K562 (cell line): ENCODE data around the gene LRRC41. TPM values are rescaled to one million over a fixed set of nuclear protein-coding genes. Genes with fewer than 3 reads are reported as not detected.
A peak's percentile ranks its signal among the peaks of the same experiment; 100 is the strongest.

Source experiments
- ELF4 ChIP-seq: fragments of 450-650 bp; formaldehyde crosslinking; IDR thresholded peaks from 2 replicates; pipeline ENCODE4 v1.4.0; 2022; ENCODE audit warnings: missing genetic modification characterization
- FOXA3 ChIP-seq, 2 experiments: fragments of 450-650 bp in 1 of 2; sonication (generic) in 1 of 2; formaldehyde crosslinking; IDR thresholded peaks in 1 of 2; conservative IDR thresholded peaks in 1 of 2; 2 replicates each; pipeline versions ENCODE4 v1.4.0 to v1.8.0; 2020 to 2022; ENCODE audit warnings: mild to moderate bottlenecking in 2 of 2, missing genetic modification reagents in 1 of 2
- HNRNPL ChIP-seq: fragments of 200-400 bp; formaldehyde crosslinking; IDR thresholded peaks from 2 replicates; pipeline ENCODE4 v1.6.1; 2017; ENCODE audit warnings: low read depth, mild to moderate bottlenecking, low read length
- KDM5B ChIP-seq: fragments of 200-600 bp; sonication (generic); IDR thresholded peaks from 2 replicates; pipeline ENCODE4 v1.6.1; 2012; ENCODE audit warnings: low read depth, mild to moderate bottlenecking, moderate library complexity, low read length, control low read depth, inconsistent platforms; ENCODE audit not compliant: insufficient replicate concordance
- KHSRP ChIP-seq: fragments of 450-650 bp; IDR thresholded peaks from 2 replicates; pipeline ENCODE4 v1.6.1; 2017
- MCM2 ChIP-seq: fragments of 450-650 bp; IDR thresholded peaks from 2 replicates; pipeline ENCODE4 v1.6.1; 2017; ENCODE audit warnings: low read depth, mild to moderate bottlenecking
- MEF2D ChIP-seq: conservative IDR thresholded peaks from 2 replicates; pipeline ENCODE4 v1.6.1; 2016; ENCODE audit warnings: low read depth, missing genetic modification characterization, missing compliant biosample characterization
- PCBP2 ChIP-seq: fragments of 200-400 bp; formaldehyde crosslinking; IDR thresholded peaks from 2 replicates; pipeline ENCODE4 v1.6.1; 2018; ENCODE audit warnings: low read length, low read depth, mild to moderate bottlenecking, moderate library complexity; ENCODE audit not compliant: poor library complexity, severe bottlenecking
- RFX1 ChIP-seq: fragments of 450-650 bp; IDR thresholded peaks from 2 replicates; pipeline ENCODE4 v1.6.1; 2016; ENCODE audit warnings: mild to moderate bottlenecking, moderate library complexity
- SAFB2 ChIP-seq: fragments of 200-400 bp; formaldehyde crosslinking; IDR thresholded peaks from 2 replicates; pipeline ENCODE4 v1.6.1; 2018; ENCODE audit warnings: borderline replicate concordance, low read length, low read depth, moderate library complexity; ENCODE audit not compliant: severe bottlenecking
- THAP12 ChIP-seq: fragments of 250-450 bp; sonication (Bioruptor Pico); IDR thresholded peaks from 2 replicates; pipeline ENCODE4 v1.9.0; 2021; ENCODE audit warnings: mild to moderate bottlenecking, inconsistent platforms
- USF1 ChIP-seq: sonication (generic); formaldehyde crosslinking; IDR thresholded peaks from 2 replicates; pipeline ENCODE4 v1.9.0; 2022; ENCODE audit warnings: mild to moderate bottlenecking, missing genetic modification reagents
- ZBTB1 ChIP-seq: sonication (generic); formaldehyde crosslinking; IDR thresholded peaks from 2 replicates; pipeline ENCODE4 v1.8.1; 2023; ENCODE audit warnings: missing genetic modification reagents, low read depth, mild to moderate bottlenecking, borderline replicate concordance
- ZFP36 ChIP-seq: fragments of 150-350 bp; IDR thresholded peaks from 2 replicates; pipeline ENCODE4 v1.6.1; 2018; ENCODE audit warnings: low read length, low read depth; ENCODE audit not compliant: partially characterized antibody
- ZNF384 ChIP-seq: IDR thresholded peaks from 2 replicates; pipeline ENCODE4 v1.6.1; 2012; ENCODE audit warnings: low read depth, low read length, improper control_type of control experiment
- ZNF407 ChIP-seq: fragments of 450-650 bp; IDR thresholded peaks from 2 replicates; pipeline ENCODE4 v1.6.1; 2016; ENCODE audit warnings: low read depth
- polyA plus RNA-seq, 8 experiments: library from polyadenylated mRNA; depleted of rRNA in 4 of 8; stranded (reverse) in 5 of 8; unstranded in 3 of 8; fragments of >200 nt; fragmentation: Nextera tagmentation in 2 of 8; fragmentation: Illumina TruSeq in 1 of 8; extraction: Ambion mirVana in 2 of 8; extraction: Trizol in 1 of 8; gene quantifications; 2 replicates each; pipeline versions ENCODE4 v1.2.1 to v1.2.3, GENCODE V29; 2011 to 2014; ENCODE audit warnings: inconsistent platforms in 1 of 8, missing spikeins in 1 of 8
- total RNA-seq, 7 experiments: library from RNA; depleted of rRNA in 6 of 7; stranded (reverse); fragments of >200 nt in 6 of 7; fragmentation: Illumina TruSeq in 2 of 7; extraction: Trizol in 2 of 7; gene quantifications; 2 replicates each; pipeline versions ENCODE4 v1.2.1 to v1.2.3, GENCODE V29; 2011 to 2021; ENCODE audit warnings: low replicate concordance in 1 of 7

LRRC41 gene
- total and polyA plus RNA-seq, 9 of the 15 experiments (the other 6 are each of a cell fraction or from before 2014, with no cell fraction given): 10.5 to 64.7 (median 44.2) TPM

- TF ChIP-seq THAP12 (CRISPR knock-in tag): no peak
- no peak for TF ChIP-seq PCBP2
- no peak for TF ChIP-seq ELF4
- no peak for TF ChIP-seq MCM2
- TF ChIP-seq ZBTB1: no peak
- no peak for TF ChIP-seq HNRNPL
- no peak for TF ChIP-seq ZNF407
- no peak for TF ChIP-seq SAFB2
- peak; percentile 35; the same call in 1 of the 2 replicates for TF ChIP-seq USF1 (CRISPR knock-in tag)
- TF ChIP-seq MEF2D: no peak
- no peak for TF ChIP-seq KHSRP
- no peak for TF ChIP-seq RFX1
- TF ChIP-seq FOXA3 (CRISPR knock-in tag; conservative IDR thresholded peaks at IDR 0.05 in 1 of 2, IDR thresholded peaks at IDR 0.05 in 1 of 2): 0 out of 4 replicates have a peak, but pooled peaks of 1 of the 2 experiments have one; percentile 22
- no peak for TF ChIP-seq ZNF384
- TF ChIP-seq ZFP36: no peak
- no peak for TF ChIP-seq KDM5B
These were observed 17.5 kb downstream of the LRRC41 start (continued) for GRCh38 chr1:46285730-46286477.
